Ascending aorta (tissue), 2 donors: ENCODE data around the gene MEIS3. TPM values are rescaled to one million over a fixed set of nuclear protein-coding genes. Genes with fewer than 3 reads are reported as not detected.

Experiments
- DNase-seq, 2 donors: peaks; one replicate each; pipeline ENCODE4 v3.0.0-alpha.2; 2019; ENCODE audit warnings: low spot score in 2 of 2
- H3K27ac ChIP-seq, 2 donors: fragments of 200-600 bp; sonication (generic); one replicate each; pipeline ENCODE4 v1.5.1; 2016 to 2017; ENCODE audit warnings: mild to moderate bottlenecking in 1 of 2
- H3K27me3 ChIP-seq: fragments of 200-600 bp; sonication (generic); one replicate; pipeline ENCODE4 v1.5.1; 2017
- H3K36me3 ChIP-seq, 2 donors: fragments of 200-600 bp; sonication (generic); one replicate each; pipeline ENCODE4 v1.5.1; 2016
- H3K4me1 ChIP-seq, 2 donors: fragments of 200-600 bp; sonication (generic); one replicate each; pipeline ENCODE4 v1.5.1; 2016 to 2017; ENCODE audit warnings: mild to moderate bottlenecking in 1 of 2
- H3K4me3 ChIP-seq, 2 donors: fragments of 200-600 bp; sonication (generic); one replicate each; pipeline ENCODE4 v1.5.1; 2016 to 2017; ENCODE audit warnings: mild to moderate bottlenecking in 1 of 2
- H3K9me3 ChIP-seq, 2 donors: fragments of 200-600 bp; sonication (generic); one replicate each; pipeline ENCODE4 v1.5.1; 2016
- CTCF ChIP-seq, 3 experiments: fragments of 200-600 bp in 2 of 3; fragments of 450-650 bp in 1 of 3; sonication (generic) in 2 of 3; IDR thresholded peaks; one replicate each; pipeline ENCODE4 v1.5.1; 2016 to 2019; ENCODE audit warnings: antibody characterized with exemption in 3 of 3, mild to moderate bottlenecking in 1 of 3, moderate library complexity in 1 of 3
- intact Hi-C: fragments of 100-400 bp; cut with DNase I; formaldehyde crosslinking; loops from one replicate; pipeline ENCODE4 v1.15.1; 2023
- total RNA-seq: library from RNA; depleted of rRNA; stranded (reverse); fragments of >200 nt; gene quantifications from one replicate; pipeline ENCODE4 v1.1.0, GENCODE V29; 2016

Gene MEIS3
- total RNA-seq, 1 donor from 2014 or later, result 28.6 TPM

GRCh38 chr19:47423203-47423882 is 4.0 kb upstream of the MEIS3 start:
- no peak for TF ChIP-seq CTCF (IDR thresholded peaks at IDR 0.05)
- no peak for DNase-seq
- H3K27ac ChIP-seq, result no peak overlapping the region
- H3K27me3 ChIP-seq, result peaks cover 12% of the 10 kb centered on the region
- H3K36me3 ChIP-seq, result no peaks in the 10 kb centered on the region
- H3K4me3 ChIP-seq, result no peak overlapping the region
- peaks cover 8 to 11% of the 10 kb centered on the region in 2 donors for H3K4me1 ChIP-seq
- intact Hi-C loops, result no loop called here
- H3K9me3 ChIP-seq, result no peaks in the 10 kb centered on the region

GRCh38 chr19:47422417-47423163 is 3.3 kb upstream of the MEIS3 start:
- H3K36me3 ChIP-seq, result no peaks in the 10 kb centered on the region
- peaks cover 12% of the 10 kb centered on the region for H3K27me3 ChIP-seq
- DNase-seq, result no peak
- peaks cover 7 to 8% of the 10 kb centered on the region in 2 donors for H3K4me1 ChIP-seq
- no peak overlapping the region for H3K4me3 ChIP-seq
- no peak overlapping the region for H3K27ac ChIP-seq
- no peak for TF ChIP-seq CTCF (IDR thresholded peaks at IDR 0.05)
- no peaks in the 10 kb centered on the region for H3K9me3 ChIP-seq
- intact Hi-C loops, result no loop called here

GRCh38 chr19:47421844-47422395 is 2.6 kb upstream of the MEIS3 start:
- H3K27ac ChIP-seq, result no peak overlapping the region
- H3K4me1 ChIP-seq, result peaks cover 7 to 8% of the 10 kb centered on the region in 2 donors
- peaks cover 12% of the 10 kb centered on the region for H3K27me3 ChIP-seq
- DNase-seq, result no peak
- H3K9me3 ChIP-seq, result no peaks in the 10 kb centered on the region
- intact Hi-C loops, result no loop called here
- H3K4me3 ChIP-seq, result no peak overlapping the region
- H3K36me3 ChIP-seq, result no peaks in the 10 kb centered on the region
- no peak for TF ChIP-seq CTCF (IDR thresholded peaks at IDR 0.05)

GRCh38 chr19:47421244-47421786 is 2.0 kb upstream of the MEIS3 start:
- Histone ChIP-seq H3K27ac (no peak overlapping the region), H3K36me3 (no peaks in the 10 kb centered on the region), H3K4me1 (peaks cover 7 to 8% of the 10 kb centered on the region in 2 donors), H3K27me3 (peaks cover 12% of the 10 kb centered on the region), H3K9me3 (no peaks in the 10 kb centered on the region), H3K4me3 (no peak overlapping the region)
- no peak for TF ChIP-seq CTCF (IDR thresholded peaks at IDR 0.05)
- DNase-seq, result no peak
- intact Hi-C loops, result no loop called here

- Histone ChIP-seq H3K36me3 (no peaks in the 10 kb centered on the region), H3K27me3 (peaks cover 12% of the 10 kb centered on the region), H3K4me3 (no peak overlapping the region), H3K4me1 (peaks cover 7 to 8% of the 10 kb centered on the region in 2 donors), H3K27ac (no peak overlapping the region), H3K9me3 (no peaks in the 10 kb centered on the region)
- DNase-seq, result no peak
- intact Hi-C loops, result no loop called here
- no peak for TF ChIP-seq CTCF (IDR thresholded peaks at IDR 0.05)
Observed at GRCh38 chr19:47419789-47420188, 462 bp upstream of the MEIS3 start.
